ENCODE data around the gene PPM1H. TPM values are rescaled to one million over a fixed set of nuclear protein-coding genes. Genes with fewer than 3 reads are reported as not detected.

The PPM1H gene
- total RNA-seq, 4 donors from 2014 or later = 0.09 to 7.6 (median 0.76) TPM; not detected in 1

GRCh38 chr12:62649412-62650138 lies 285.4 kb downstream of the PPM1H start:
- H3K36me3 ChIP-seq = no peaks in the 10 kb centered on the region
- no peak overlapping the region for H3K4me3 ChIP-seq
- no peaks in the 10 kb centered on the region for H3K27me3 ChIP-seq
- peaks cover 0 to 11% (median 0%) of the 10 kb centered on the region in 3 donors for H3K4me1 ChIP-seq
- TF ChIP-seq POLR2A (IDR thresholded peaks at IDR 0.05) (no peak), CTCF (IDR thresholded peaks at IDR 0.05) (no peak)
- WGBS, 2 donors = 67 to 78% methylated on average over 4 of the region's 4 CpGs
- H3K27ac ChIP-seq = no peak overlapping the region
- no peak for DNase-seq
- H3K9me3 ChIP-seq = no peaks in the 10 kb centered on the region
- intact Hi-C loops (cut with DNase I) = no loop called here

GRCh38 chr12:62647586-62647985 lies 287.4 kb downstream of the PPM1H start:
- Histone ChIP-seq H3K9me3 (no peaks in the 10 kb centered on the region), H3K4me1 (no peaks in the 10 kb centered on the region), H3K27me3 (no peaks in the 10 kb centered on the region), H3K36me3 (no peaks in the 10 kb centered on the region), H3K4me3 (no peak overlapping the region), H3K27ac (peak overlapping the region in 2 of 4 donors; percentile 13 to 25)
- intact Hi-C loops (cut with DNase I) = no loop called here
- 32% methylated on average over 3 of the region's 3 CpGs for WGBS, 2 donors
- DNase-seq = no peak
- no peak for TF ChIP-seq CTCF (IDR thresholded peaks at IDR 0.05)
- no peak for TF ChIP-seq POLR2A (IDR thresholded peaks at IDR 0.05)

GRCh38 chr12:62646566-62646965 lies 288.4 kb downstream of the PPM1H start:
- H3K4me3 ChIP-seq = no peak overlapping the region
- H3K27ac ChIP-seq = no peak overlapping the region
- WGBS, 2 donors = 85 to 94% methylated on average over 6 to 8 of the region's 8 CpGs
- no peak for DNase-seq
- intact Hi-C loops (cut with DNase I) = no loop called here
- no peaks in the 10 kb centered on the region for H3K36me3 ChIP-seq
- H3K9me3 ChIP-seq = no peaks in the 10 kb centered on the region
- H3K4me1 ChIP-seq = no peaks in the 10 kb centered on the region
- TF ChIP-seq CTCF (IDR thresholded peaks at IDR 0.05) = no peak
- TF ChIP-seq POLR2A (IDR thresholded peaks at IDR 0.05) = no peak
- H3K27me3 ChIP-seq = no peaks in the 10 kb centered on the region

GRCh38 chr12:62643486-62643885 lies 291.5 kb downstream of the PPM1H start:
- no peak overlapping the region for H3K4me3 ChIP-seq
- DNase-seq = no peak
- H3K36me3 ChIP-seq = no peaks in the 10 kb centered on the region
- no peak for TF ChIP-seq POLR2A (IDR thresholded peaks at IDR 0.05)
- TF ChIP-seq CTCF (IDR thresholded peaks at IDR 0.05) = no peak
- H3K27me3 ChIP-seq = no peaks in the 10 kb centered on the region
- intact Hi-C loops (cut with DNase I) = no loop called here
- H3K9me3 ChIP-seq = no peaks in the 10 kb centered on the region
- H3K4me1 ChIP-seq = no peaks in the 10 kb centered on the region
- WGBS, 2 donors = 88 to 89% methylated on average over 2 of the region's 2 CpGs
- no peak overlapping the region for H3K27ac ChIP-seq

- Histone ChIP-seq H3K4me1 (no peaks in the 10 kb centered on the region), H3K27ac (no peak overlapping the region), H3K36me3 (no peaks in the 10 kb centered on the region), H3K27me3 (no peaks in the 10 kb centered on the region), H3K9me3 (no peaks in the 10 kb centered on the region), H3K4me3 (no peak overlapping the region)
- 60 to 80% methylated on average over 1 to 2 of the region's 2 CpGs for WGBS, 2 donors
- no peak for DNase-seq
- TF ChIP-seq POLR2A (IDR thresholded peaks at IDR 0.05) (no peak), CTCF (IDR thresholded peaks at IDR 0.05) (no peak)
- intact Hi-C loops (cut with DNase I) = no loop called here
Measured at GRCh38 chr12:62642486-62642885, 292.5 kb downstream of the PPM1H start.
